Measurements from ENCODE around the gene BICC1.

DNA sequence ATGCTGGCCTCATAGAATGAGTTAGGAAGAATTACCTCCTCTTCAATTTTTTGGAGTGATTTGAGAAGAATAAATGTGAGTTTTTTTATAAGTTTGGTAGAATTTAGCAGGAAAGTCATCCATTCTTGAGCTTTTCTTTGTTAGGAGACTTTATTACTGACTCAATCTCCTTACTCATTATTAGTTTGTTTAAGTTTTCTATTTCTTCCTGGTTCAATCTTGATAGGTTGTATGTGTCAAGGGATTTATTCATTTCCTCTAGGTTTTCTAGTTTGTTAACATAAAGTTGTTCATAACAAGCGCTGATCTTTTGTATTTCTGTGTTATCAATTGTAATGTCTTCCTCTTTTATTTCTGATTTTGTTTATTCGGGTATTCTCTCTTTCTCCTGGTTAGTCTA is 47.4 kb downstream of the BICC1 start:
- TF ChIP-seq, protein P1, sequence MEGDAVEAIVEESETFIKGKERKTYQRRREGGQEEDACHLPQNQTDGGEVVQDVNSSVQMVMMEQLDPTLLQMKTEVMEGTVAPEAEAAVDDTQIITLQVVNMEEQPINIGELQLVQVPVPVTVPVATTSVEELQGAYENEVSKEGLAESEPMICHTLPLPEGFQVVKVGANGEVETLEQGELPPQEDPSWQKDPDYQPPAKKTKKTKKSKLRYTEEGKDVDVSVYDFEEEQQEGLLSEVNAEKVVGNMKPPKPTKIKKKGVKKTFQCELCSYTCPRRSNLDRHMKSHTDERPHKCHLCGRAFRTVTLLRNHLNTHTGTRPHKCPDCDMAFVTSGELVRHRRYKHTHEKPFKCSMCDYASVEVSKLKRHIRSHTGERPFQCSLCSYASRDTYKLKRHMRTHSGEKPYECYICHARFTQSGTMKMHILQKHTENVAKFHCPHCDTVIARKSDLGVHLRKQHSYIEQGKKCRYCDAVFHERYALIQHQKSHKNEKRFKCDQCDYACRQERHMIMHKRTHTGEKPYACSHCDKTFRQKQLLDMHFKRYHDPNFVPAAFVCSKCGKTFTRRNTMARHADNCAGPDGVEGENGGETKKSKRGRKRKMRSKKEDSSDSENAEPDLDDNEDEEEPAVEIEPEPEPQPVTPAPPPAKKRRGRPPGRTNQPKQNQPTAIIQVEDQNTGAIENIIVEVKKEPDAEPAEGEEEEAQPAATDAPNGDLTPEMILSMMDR (IDR thresholded peaks at IDR 0.05; ENCODE audit: low read depth, low read length, missing input control): no peak
- TF ChIP-seq NR2F2 (IDR thresholded peaks at IDR 0.05) (no peak), JUND (IDR thresholded peaks at IDR 0.05) (no peak), RAD21 (IDR thresholded peaks at IDR 0.05) (no peak), ATF3 (IDR thresholded peaks at IDR 0.05) (no peak), YY1 (IDR thresholded peaks at IDR 0.05) (no peak), GABPA (IDR thresholded peaks at IDR 0.05 in 1 of 2, conservative IDR thresholded peaks at IDR 0.05 in 1 of 2) (no peak), TAF1 (conservative IDR thresholded peaks at IDR 0.05) (no peak)
- TF ChIP-seq, protein P2, sequence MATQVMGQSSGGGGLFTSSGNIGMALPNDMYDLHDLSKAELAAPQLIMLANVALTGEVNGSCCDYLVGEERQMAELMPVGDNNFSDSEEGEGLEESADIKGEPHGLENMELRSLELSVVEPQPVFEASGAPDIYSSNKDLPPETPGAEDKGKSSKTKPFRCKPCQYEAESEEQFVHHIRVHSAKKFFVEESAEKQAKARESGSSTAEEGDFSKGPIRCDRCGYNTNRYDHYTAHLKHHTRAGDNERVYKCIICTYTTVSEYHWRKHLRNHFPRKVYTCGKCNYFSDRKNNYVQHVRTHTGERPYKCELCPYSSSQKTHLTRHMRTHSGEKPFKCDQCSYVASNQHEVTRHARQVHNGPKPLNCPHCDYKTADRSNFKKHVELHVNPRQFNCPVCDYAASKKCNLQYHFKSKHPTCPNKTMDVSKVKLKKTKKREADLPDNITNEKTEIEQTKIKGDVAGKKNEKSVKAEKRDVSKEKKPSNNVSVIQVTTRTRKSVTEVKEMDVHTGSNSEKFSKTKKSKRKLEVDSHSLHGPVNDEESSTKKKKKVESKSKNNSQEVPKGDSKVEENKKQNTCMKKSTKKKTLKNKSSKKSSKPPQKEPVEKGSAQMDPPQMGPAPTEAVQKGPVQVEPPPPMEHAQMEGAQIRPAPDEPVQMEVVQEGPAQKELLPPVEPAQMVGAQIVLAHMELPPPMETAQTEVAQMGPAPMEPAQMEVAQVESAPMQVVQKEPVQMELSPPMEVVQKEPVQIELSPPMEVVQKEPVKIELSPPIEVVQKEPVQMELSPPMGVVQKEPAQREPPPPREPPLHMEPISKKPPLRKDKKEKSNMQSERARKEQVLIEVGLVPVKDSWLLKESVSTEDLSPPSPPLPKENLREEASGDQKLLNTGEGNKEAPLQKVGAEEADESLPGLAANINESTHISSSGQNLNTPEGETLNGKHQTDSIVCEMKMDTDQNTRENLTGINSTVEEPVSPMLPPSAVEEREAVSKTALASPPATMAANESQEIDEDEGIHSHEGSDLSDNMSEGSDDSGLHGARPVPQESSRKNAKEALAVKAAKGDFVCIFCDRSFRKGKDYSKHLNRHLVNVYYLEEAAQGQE (IDR thresholded peaks at IDR 0.05): no peak
- TF ChIP-seq, protein P3, sequence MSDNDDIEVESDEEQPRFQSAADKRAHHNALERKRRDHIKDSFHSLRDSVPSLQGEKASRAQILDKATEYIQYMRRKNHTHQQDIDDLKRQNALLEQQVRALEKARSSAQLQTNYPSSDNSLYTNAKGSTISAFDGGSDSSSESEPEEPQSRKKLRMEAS (IDR thresholded peaks at IDR 0.05): no peak
- TF ChIP-seq, protein P4, sequence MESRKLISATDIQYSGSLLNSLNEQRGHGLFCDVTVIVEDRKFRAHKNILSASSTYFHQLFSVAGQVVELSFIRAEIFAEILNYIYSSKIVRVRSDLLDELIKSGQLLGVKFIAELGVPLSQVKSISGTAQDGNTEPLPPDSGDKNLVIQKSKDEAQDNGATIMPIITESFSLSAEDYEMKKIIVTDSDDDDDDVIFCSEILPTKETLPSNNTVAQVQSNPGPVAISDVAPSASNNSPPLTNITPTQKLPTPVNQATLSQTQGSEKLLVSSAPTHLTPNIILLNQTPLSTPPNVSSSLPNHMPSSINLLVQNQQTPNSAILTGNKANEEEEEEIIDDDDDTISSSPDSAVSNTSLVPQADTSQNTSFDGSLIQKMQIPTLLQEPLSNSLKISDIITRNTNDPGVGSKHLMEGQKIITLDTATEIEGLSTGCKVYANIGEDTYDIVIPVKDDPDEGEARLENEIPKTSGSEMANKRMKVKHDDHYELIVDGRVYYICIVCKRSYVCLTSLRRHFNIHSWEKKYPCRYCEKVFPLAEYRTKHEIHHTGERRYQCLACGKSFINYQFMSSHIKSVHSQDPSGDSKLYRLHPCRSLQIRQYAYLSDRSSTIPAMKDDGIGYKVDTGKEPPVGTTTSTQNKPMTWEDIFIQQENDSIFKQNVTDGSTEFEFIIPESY (IDR thresholded peaks at IDR 0.05): no peak

Data from liver (tissue), 3 donors.